Neural cell (in vitro differentiated cells): Measurements from ENCODE around the gene PDILT. TPM values are rescaled to one million over a fixed set of nuclear protein-coding genes. Genes with fewer than 3 reads are reported as not detected.
"Not testable (repeated sequence)": the region's sequence is repeated elsewhere in the genome, so short reads cannot be mapped to it uniquely, and the experiment has no call there.

Experiments used
- H2AFZ ChIP-seq: fragments of 200-600, 300-800 bp; sonication (generic), shearing (Covaris generic); 2 replicates; pipeline ENCODE4 v1.6.0; 2014; ENCODE audit warnings: low read depth, mild to moderate bottlenecking, antibody characterized with exemption, low read length, moderate library complexity
- H3F3A ChIP-seq: fragments of 200-600 bp; shearing (Covaris generic); 2 replicates; pipeline ENCODE4 v1.6.1; 2016; ENCODE audit warnings: mild to moderate bottlenecking, moderate library complexity, mixed read lengths, antibody characterized with exemption, low read length; ENCODE audit not compliant: insufficient read depth, poor library complexity, severe bottlenecking
- H3K27ac ChIP-seq: fragments of 200-600, 300-800 bp; sonication (generic), shearing (Covaris generic); 2 replicates; pipeline ENCODE4 v1.5.1; 2014; ENCODE audit warnings: mild to moderate bottlenecking, low read length, moderate library complexity
- H3K27me3 ChIP-seq: fragments of 300-800, 200-600 bp; sonication (generic), shearing (Covaris generic); 2 replicates; pipeline ENCODE4 v1.6.0; 2014; ENCODE audit warnings: mild to moderate bottlenecking, low read depth, low read length, moderate library complexity; ENCODE audit not compliant: insufficient read depth
- H3K36me3 ChIP-seq: fragments of 300-800, 200-600 bp; sonication (generic), shearing (Covaris generic); 2 replicates; pipeline ENCODE4 v1.5.1; 2014; ENCODE audit warnings: mild to moderate bottlenecking, antibody characterized with exemption, low read length, moderate library complexity; ENCODE audit not compliant: insufficient read depth
- H3K4me2 ChIP-seq: fragments of 300-800, 200-600 bp; sonication (generic), shearing (Covaris generic); 2 replicates; pipeline ENCODE4 v1.6.0; 2014; ENCODE audit warnings: mild to moderate bottlenecking, low read length
- H3K4me3 ChIP-seq: fragments of 300-800, 200-600 bp; sonication (generic), shearing (Covaris generic); 2 replicates; pipeline ENCODE4 v1.5.1; 2014; ENCODE audit warnings: mild to moderate bottlenecking, low read length, moderate library complexity
- H3K79me2 ChIP-seq: fragments of 200-600 bp; shearing (Covaris generic); replicated peaks from 2 replicates; pipeline ENCODE4 v1.6.0; 2014; ENCODE audit warnings: mild to moderate bottlenecking, low read length, moderate library complexity; ENCODE audit not compliant: insufficient read depth
- H3K9ac ChIP-seq: fragments of 300-800, 200-600 bp; sonication (generic), shearing (Covaris generic); 2 replicates; pipeline ENCODE4 v1.6.1; 2016; ENCODE audit warnings: mild to moderate bottlenecking, low read length, mixed read lengths
- H3K9me2 ChIP-seq: fragments of 200-600 bp; shearing (Covaris generic); 2 replicates; pipeline ENCODE4 v1.6.1; 2016; ENCODE audit warnings: mild to moderate bottlenecking, low read length, mixed read lengths; ENCODE audit not compliant: insufficient read depth
- H3K9me3 ChIP-seq: fragments of 200-600, 300-800 bp; sonication (generic), shearing (Covaris generic); 2 replicates; pipeline ENCODE4 v1.6.1; 2016; ENCODE audit warnings: mild to moderate bottlenecking, mixed run types, low read length, moderate library complexity, mixed read lengths
- H4K20me1 ChIP-seq: fragments of 200-600 bp; shearing (Covaris generic); 2 replicates; pipeline ENCODE4 v1.6.1; 2016; ENCODE audit warnings: mild to moderate bottlenecking, mixed run types; ENCODE audit not compliant: insufficient read depth
- EP300 ChIP-seq: fragments of 450-650 bp; conservative IDR thresholded peaks from 2 replicates; pipeline ENCODE4 v1.6.1; 2014; ENCODE audit warnings: antibody characterized with exemption, mild to moderate bottlenecking, moderate library complexity; ENCODE audit not compliant: poor library complexity, severe bottlenecking
- EZH2 ChIP-seq: fragments of 200-600, 300-800 bp; shearing (Covaris generic), sonication (generic); IDR thresholded peaks from 2 replicates; pipeline ENCODE4 v1.6.1; 2014; ENCODE audit warnings: antibody characterized with exemption, low read length, borderline replicate concordance, mild to moderate bottlenecking; ENCODE audit not compliant: insufficient read depth, poor library complexity, severe bottlenecking
- MXI1 ChIP-seq: fragments of 450-650 bp; conservative IDR thresholded peaks from 2 replicates; pipeline ENCODE4 v1.6.1; 2014; ENCODE audit warnings: antibody characterized with exemption, mild to moderate bottlenecking; ENCODE audit not compliant: poor library complexity, severe bottlenecking
- POLR2AphosphoS5 ChIP-seq: IDR thresholded peaks from 2 replicates; pipeline ENCODE4 v1.6.1; 2012
- RAD21 ChIP-seq: fragments of 450-650 bp; conservative IDR thresholded peaks from 2 replicates; pipeline ENCODE4 v1.6.1; 2014; ENCODE audit warnings: antibody characterized with exemption, mild to moderate bottlenecking, moderate library complexity
- REST ChIP-seq: IDR thresholded peaks from 2 replicates; pipeline ENCODE4 v1.6.1; 2012; ENCODE audit warnings: borderline replicate concordance
- SMC3 ChIP-seq: fragments of 450-650 bp; conservative IDR thresholded peaks from 2 replicates; pipeline ENCODE4 v1.6.1; 2014; ENCODE audit warnings: antibody characterized with exemption, mild to moderate bottlenecking, moderate library complexity; ENCODE audit not compliant: poor library complexity
- TAF1 ChIP-seq: IDR thresholded peaks from 2 replicates; pipeline ENCODE4 v1.6.1; 2012; ENCODE audit warnings: low read depth
- polyA plus RNA-seq: library from polyadenylated mRNA; depleted of rRNA; stranded (reverse); fragments of >200 nt; gene quantifications from 2 replicates; pipeline ENCODE4 v1.2.3, GENCODE V29; 2014
- TF ChIP-seq, protein P1 (sequence below): fragments of 450-650 bp; IDR thresholded peaks from 2 replicates; pipeline ENCODE4 v1.5.1; 2014; ENCODE audit warnings: antibody characterized with exemption, mild to moderate bottlenecking, moderate library complexity; ENCODE audit not compliant: poor library complexity, severe bottlenecking

The PDILT gene
- polyA plus RNA-seq, 1 donor from 2014 or later, result not detected

DNA sequence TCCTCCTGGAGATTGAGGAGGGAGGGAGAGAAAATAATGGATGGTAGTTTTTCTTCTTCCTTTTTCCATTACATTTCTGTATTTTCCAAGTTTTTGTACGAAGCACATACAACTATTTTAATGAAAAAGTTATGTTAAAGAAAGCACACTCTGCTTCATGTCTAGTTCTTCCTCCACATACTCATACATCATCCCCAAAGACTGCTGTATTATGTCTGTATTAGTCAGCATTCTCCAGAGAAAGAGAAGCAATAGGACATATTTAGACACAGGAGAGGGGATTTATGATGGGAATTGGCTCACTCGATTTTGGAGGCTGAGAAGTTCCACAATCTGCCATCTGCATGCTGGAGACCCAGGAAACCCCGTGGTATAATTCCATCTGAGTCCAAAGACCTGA lies 36.7 kb upstream of the PDILT start:
- Histone ChIP-seq H4K20me1 (no peaks in the 10 kb centered on the region), H3K27me3 (no peaks in the 10 kb centered on the region), H3K79me2 (no peaks in the 10 kb centered on the region), H3F3A (no peaks in the 10 kb centered on the region), H3K9me2 (no peaks in the 10 kb centered on the region), H2AFZ (no peak overlapping the region), H3K4me2 (no peak overlapping the region), H3K9me3 (no peaks in the 10 kb centered on the region), H3K4me3 (no peak overlapping the region), H3K27ac (no peak overlapping the region), H3K9ac (no peak overlapping the region), H3K36me3 (no peaks in the 10 kb centered on the region)
- TF ChIP-seq EZH2, result no peak
- no peak for TF ChIP-seq SMC3
- TF ChIP-seq TAF1, result no peak
- TF ChIP-seq REST, result no peak
- no peak for TF ChIP-seq MXI1
- TF ChIP-seq POLR2AphosphoS5, result no peak
- TF ChIP-seq, protein P1, sequence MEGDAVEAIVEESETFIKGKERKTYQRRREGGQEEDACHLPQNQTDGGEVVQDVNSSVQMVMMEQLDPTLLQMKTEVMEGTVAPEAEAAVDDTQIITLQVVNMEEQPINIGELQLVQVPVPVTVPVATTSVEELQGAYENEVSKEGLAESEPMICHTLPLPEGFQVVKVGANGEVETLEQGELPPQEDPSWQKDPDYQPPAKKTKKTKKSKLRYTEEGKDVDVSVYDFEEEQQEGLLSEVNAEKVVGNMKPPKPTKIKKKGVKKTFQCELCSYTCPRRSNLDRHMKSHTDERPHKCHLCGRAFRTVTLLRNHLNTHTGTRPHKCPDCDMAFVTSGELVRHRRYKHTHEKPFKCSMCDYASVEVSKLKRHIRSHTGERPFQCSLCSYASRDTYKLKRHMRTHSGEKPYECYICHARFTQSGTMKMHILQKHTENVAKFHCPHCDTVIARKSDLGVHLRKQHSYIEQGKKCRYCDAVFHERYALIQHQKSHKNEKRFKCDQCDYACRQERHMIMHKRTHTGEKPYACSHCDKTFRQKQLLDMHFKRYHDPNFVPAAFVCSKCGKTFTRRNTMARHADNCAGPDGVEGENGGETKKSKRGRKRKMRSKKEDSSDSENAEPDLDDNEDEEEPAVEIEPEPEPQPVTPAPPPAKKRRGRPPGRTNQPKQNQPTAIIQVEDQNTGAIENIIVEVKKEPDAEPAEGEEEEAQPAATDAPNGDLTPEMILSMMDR, result no peak
- TF ChIP-seq EP300, result no peak
- no peak for TF ChIP-seq RAD21

- not testable (repeated sequence) for H3K4me2 ChIP-seq, H3K9ac ChIP-seq, H3K27me3 ChIP-seq, H3K9me2 ChIP-seq, H3F3A ChIP-seq, H2AFZ ChIP-seq, H3K9me3 ChIP-seq, H3K4me3 ChIP-seq, H4K20me1 ChIP-seq, H3K79me2 ChIP-seq, H3K27ac ChIP-seq, H3K36me3 ChIP-seq
Measured at GRCh38 chr16:20440731-20441130, 36.2 kb upstream of the PDILT start.

DNA sequence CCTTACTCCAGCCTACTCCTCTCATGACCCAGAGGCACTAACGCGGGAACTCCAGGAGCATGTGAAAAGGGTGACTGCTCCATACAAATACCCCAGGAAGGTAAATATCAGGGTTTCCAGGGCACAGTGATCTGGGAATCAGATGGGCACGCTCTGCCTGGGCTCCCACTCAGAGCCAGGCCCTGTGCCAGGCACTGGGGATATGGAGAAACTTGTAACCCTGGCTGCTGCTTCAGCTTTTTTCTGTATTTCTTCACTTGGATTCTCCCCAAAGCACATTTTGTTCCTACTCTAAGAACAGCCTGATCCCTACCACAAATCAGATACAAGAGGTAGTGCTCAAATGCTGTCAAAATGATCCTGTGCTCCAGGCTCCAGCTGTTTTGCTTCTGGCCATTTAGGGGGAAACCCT lies 35.3 kb upstream of the PDILT start:
- H3K36me3 ChIP-seq, H3K4me3 ChIP-seq, H3K9me2 ChIP-seq, H3K79me2 ChIP-seq, H3F3A ChIP-seq, H4K20me1 ChIP-seq, H3K4me2 ChIP-seq, H3K27me3 ChIP-seq, H2AFZ ChIP-seq, H3K9ac ChIP-seq, H3K27ac ChIP-seq, H3K9me3 ChIP-seq: not testable (repeated sequence)

GRCh38 chr16:20438950-20439349 lies 34.4 kb upstream of the PDILT start:
- H3K4me2 ChIP-seq, H3K79me2 ChIP-seq, H3F3A ChIP-seq, H3K4me3 ChIP-seq, H3K36me3 ChIP-seq, H3K27ac ChIP-seq, H3K9me2 ChIP-seq, H3K9me3 ChIP-seq, H2AFZ ChIP-seq, H3K9ac ChIP-seq, H3K27me3 ChIP-seq, H4K20me1 ChIP-seq: not testable (repeated sequence)
